SK-N-SH (cell line): ENCODE results near the gene CHAC1. TPM values are rescaled to one million over a fixed set of nuclear protein-coding genes. Genes with fewer than 3 reads are reported as not detected.

Experiments used
- CTCF ChIA-PET: fragments of 300-600, 350-600 bp; formaldehyde crosslinking; extraction: SDS; loops from one replicate; lab custom pipeline; 2021; lab: Yijun Ruan, JAX
- POLR2A ChIA-PET: fragments of 350-600 bp; sonication (Branson Sonifier 250); formaldehyde crosslinking; extraction: SDS; loops from one replicate; lab custom pipeline; 2020; ENCODE audit warnings: antibody characterized with exemption, inconsistent platforms; lab: Yijun Ruan, JAX
- DNase-seq: peaks from one replicate; pipeline ENCODE4 v3.0.0; 2012
- H2AFZ ChIP-seq: fragments of 200-600 bp; sonication (generic); 2 replicates; pipeline ENCODE4 v1.8.1; 2016; ENCODE audit warnings: antibody characterized with exemption, mild to moderate bottlenecking, low read depth
- H3F3A ChIP-seq: fragments of 200-600 bp; sonication (generic); replicated peaks from 2 replicates; pipeline ENCODE3; 2016; ENCODE audit warnings: antibody characterized with exemption, mild to moderate bottlenecking; ENCODE audit not compliant: insufficient read depth
- H3K27ac ChIP-seq, 2 experiments: fragments of 200-500 bp in 1 of 2; fragments of 200-600 bp in 1 of 2; sonication (Bioruptor generic) in 1 of 2; sonication (generic), shearing (Covaris generic) in 1 of 2; 2 replicates each; pipeline versions ENCODE4 v1.5.1 to v1.6.1; 2014 to 2016; ENCODE audit warnings: low read depth in 2 of 2, inconsistent platforms in 1 of 2, low read length in 1 of 2, mild to moderate bottlenecking in 1 of 2, mixed read lengths in 1 of 2
- H3K27me3 ChIP-seq: fragments of 200-600 bp; sonication (generic), shearing (Covaris generic); 2 replicates; pipeline ENCODE4 v1.6.1; 2016; ENCODE audit warnings: mixed run types; ENCODE audit not compliant: insufficient read depth
- H3K36me3 ChIP-seq, 2 experiments: fragments of 200-500 bp in 1 of 2; fragments of 200-600 bp in 1 of 2; sonication (Bioruptor generic) in 1 of 2; sonication (generic) in 1 of 2; replicated peaks in 1 of 2; 2 replicates each; pipeline versions ENCODE3 to v1.5.1; 2014 to 2016; ENCODE audit warnings: low read length in 1 of 2, mild to moderate bottlenecking in 1 of 2; ENCODE audit not compliant: insufficient read depth in 2 of 2, control insufficient read depth in 1 of 2
- H3K4me1 ChIP-seq, 2 experiments: fragments of 200-500 bp in 1 of 2; fragments of 200-600 bp in 1 of 2; sonication (Bioruptor generic) in 1 of 2; sonication (generic), shearing (Covaris generic) in 1 of 2; 2 replicates each; pipeline versions ENCODE4 v1.5.1 to v1.6.1; 2014 to 2016; ENCODE audit warnings: low read depth in 1 of 2, low read length in 1 of 2, mixed run types in 1 of 2; ENCODE audit not compliant: insufficient read depth in 2 of 2, control insufficient read depth in 1 of 2
- H3K4me2 ChIP-seq: fragments of 200-600 bp; sonication (generic), shearing (Covaris generic); 2 replicates; pipeline ENCODE4 v1.6.1; 2017; ENCODE audit warnings: mixed run types
- H3K4me3 ChIP-seq, 2 experiments: fragments of 200-500 bp in 1 of 2; fragments of 200-600 bp in 1 of 2; sonication (Bioruptor generic) in 1 of 2; sonication (generic), shearing (Covaris generic) in 1 of 2; 2 replicates each; pipeline versions ENCODE4 v1.5.1 to v1.8.1; 2014 to 2016; ENCODE audit warnings: low read depth in 2 of 2, inconsistent platforms in 1 of 2, low read length in 1 of 2, mild to moderate bottlenecking in 1 of 2, mixed read lengths in 1 of 2, moderate library complexity in 1 of 2
- H3K79me2 ChIP-seq: fragments of 200-600 bp; sonication (generic); 2 replicates; pipeline ENCODE4 v1.8.1; 2017; ENCODE audit warnings: mild to moderate bottlenecking; ENCODE audit not compliant: insufficient read depth
- H3K9ac ChIP-seq: fragments of 200-600 bp; sonication (generic); 2 replicates; pipeline ENCODE4 v1.6.1; 2017; ENCODE audit warnings: mixed run types
- H3K9me2 ChIP-seq: fragments of 200-600 bp; sonication (generic); 2 replicates; pipeline ENCODE4 v1.6.1; 2017; ENCODE audit warnings: mixed run types
- H3K9me3 ChIP-seq: fragments of 200-600 bp; sonication (generic); 2 replicates; pipeline ENCODE4 v1.6.1; 2017; ENCODE audit warnings: mixed run types, mild to moderate bottlenecking, moderate library complexity
- H4K20me1 ChIP-seq: fragments of 200-600 bp; sonication (generic); 2 replicates; pipeline ENCODE4 v1.6.1; 2017; ENCODE audit warnings: mild to moderate bottlenecking, mixed run types; ENCODE audit not compliant: insufficient read depth
- EZH2phosphoT487 ChIP-seq: fragments of 200-600 bp; sonication (generic); IDR thresholded peaks from 2 replicates; pipeline ENCODE4 v1.6.1; 2017; ENCODE audit warnings: low read depth, mixed run types, mild to moderate bottlenecking, antibody characterized with exemption, moderate library complexity, borderline replicate concordance
- FOXJ3 ChIP-seq: sonication (generic); formaldehyde crosslinking; IDR thresholded peaks from 2 replicates; pipeline ENCODE4 v1.5.1; 2020; ENCODE audit warnings: mild to moderate bottlenecking, missing genetic modification reagents
- RFX5 ChIP-seq: IDR thresholded peaks from 2 replicates; pipeline ENCODE4 v1.6.1; 2012; ENCODE audit warnings: mild to moderate bottlenecking, improper control_type of control experiment, low read length
- SIN3A ChIP-seq: IDR thresholded peaks from 2 replicates; pipeline ENCODE4 v1.6.1; 2012; ENCODE audit warnings: low read depth, mild to moderate bottlenecking, low read length, moderate library complexity, borderline replicate concordance
- TCF12 ChIP-seq: IDR thresholded peaks from 2 replicates; pipeline ENCODE4 v1.4.0; 2012
- WGBS: methylation state at CpG from one replicate; pipeline ENCODE4 v1.1.6; 2017; ENCODE audit warnings: low lambda C conversion rate; 5-methylcytosine and 5-hydroxymethylcytosine counted together
- polyA plus RNA-seq, 3 experiments: library from polyadenylated mRNA; depleted of rRNA; stranded (reverse); fragments of >200 nt; gene quantifications; 2 replicates each; pipeline ENCODE4 v1.2.3, GENCODE V29; 2012
- TF ChIP-seq, protein P1 (sequence below): IDR thresholded peaks from 2 replicates; pipeline ENCODE4; 2012

Gene CHAC1
- polyA plus RNA-seq, 1 of the 3 experiments (the other 2 are of a cell fraction): 9.3 TPM

DNA sequence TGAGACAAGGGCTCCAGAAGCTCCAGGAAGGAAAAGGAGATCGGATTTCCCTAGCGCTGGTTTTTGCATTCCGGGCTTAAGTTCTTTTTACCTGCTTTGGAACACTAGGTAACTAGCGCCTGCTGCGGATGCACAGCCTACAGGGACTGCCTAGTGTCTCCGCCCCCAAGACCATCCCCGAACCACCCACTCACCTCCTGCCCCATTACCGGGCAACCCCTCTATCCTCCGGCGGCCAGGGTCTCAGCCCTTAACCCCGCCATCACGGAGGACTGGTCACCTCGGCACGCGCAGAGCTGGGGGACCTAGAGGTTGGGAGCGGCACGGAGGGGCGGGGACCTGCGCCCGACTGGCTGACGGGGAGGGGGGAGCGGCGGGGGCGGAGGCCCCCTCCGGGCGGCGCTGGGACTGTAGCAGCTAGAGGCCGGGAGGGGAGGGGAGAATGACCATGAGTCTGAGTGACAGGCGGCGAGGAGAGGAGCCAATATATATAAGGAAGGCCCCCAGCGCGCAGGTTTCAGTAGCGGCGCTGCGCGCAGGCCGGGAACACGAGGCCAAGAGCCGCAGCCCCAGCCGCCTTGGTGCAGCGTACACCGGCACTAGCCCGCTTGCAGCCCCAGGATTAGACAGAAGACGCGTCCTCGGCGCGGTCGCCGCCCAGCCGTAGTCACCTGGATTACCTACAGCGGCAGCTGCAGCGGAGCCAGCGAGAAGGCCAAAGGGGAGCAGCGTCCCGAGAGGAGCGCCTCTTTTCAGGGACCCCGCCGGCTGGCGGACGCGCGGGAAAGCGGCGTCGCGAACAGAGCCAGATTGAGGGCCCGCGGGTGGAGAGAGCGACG lies 24.2 kb upstream of the CHAC1 start, which contains the start of gene DLL4:
TSS of gene DLL4 (plus strand) at position 520 of the 839 bp plus-strand sequence. CDS start 329 bp downstream, outside the sequence.
- Histone ChIP-seq H4K20me1 (no peaks in the 10 kb centered on the region), H3K4me2 (peak within 1 kb of the TSS; percentile 92), H3K79me2 (no peaks in the 10 kb centered on the region), H3K9me2 (no peaks in the 10 kb centered on the region), H3K36me3 (no peaks in the 10 kb centered on the region), H2AFZ (peak within 1 kb of the TSS; percentile 46), H3K27ac (no peak within 1 kb of the TSS), H3K9me3 (no peaks in the 10 kb centered on the region), H3K4me1 (peaks cover 17 to 44% of the 10 kb centered on the region in 2 experiments; a peak in 2 of 4 replicates), H3K27me3 (peaks cover 53% of the 10 kb centered on the region), H3K9ac (no peak within 1 kb of the TSS), H3K4me3 (peak within 1 kb of the TSS; percentile 46 to 60), H3F3A (no peaks in the 10 kb centered on the region)
- CTCF ChIA-PET: interaction anchor here (0.6 to 33.6 kb wide), 10 partner anchors 9 to 259 kb away, joined by 4 to 675 read pairs (median 12); partner anchors contain the start of genes CHAC1 and VPS18
- POLR2A ChIA-PET: interaction anchor here (1.1 to 1.8 kb wide), 2 partner anchors 13 to 25 kb away, joined by 3 to 4 read pairs; no protein-coding TSS in a partner anchor
- DNase-seq: peak; percentile 80
- 3% methylated on average over 37 of the region's 71 CpGs for WGBS
- TF ChIP-seq TCF12 (no peak), EZH2phosphoT487 (0 out of 2 replicates have a peak, but pooled peaks have one; percentile 73), RFX5 (no peak)
- TF ChIP-seq, protein P1, sequence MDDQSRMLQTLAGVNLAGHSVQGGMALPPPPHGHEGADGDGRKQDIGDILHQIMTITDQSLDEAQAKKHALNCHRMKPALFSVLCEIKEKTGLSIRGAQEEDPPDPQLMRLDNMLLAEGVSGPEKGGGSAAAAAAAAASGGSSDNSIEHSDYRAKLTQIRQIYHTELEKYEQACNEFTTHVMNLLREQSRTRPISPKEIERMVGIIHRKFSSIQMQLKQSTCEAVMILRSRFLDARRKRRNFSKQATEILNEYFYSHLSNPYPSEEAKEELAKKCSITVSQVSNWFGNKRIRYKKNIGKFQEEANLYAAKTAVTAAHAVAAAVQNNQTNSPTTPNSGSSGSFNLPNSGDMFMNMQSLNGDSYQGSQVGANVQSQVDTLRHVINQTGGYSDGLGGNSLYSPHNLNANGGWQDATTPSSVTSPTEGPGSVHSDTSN: peak; percentile 55

DNA sequence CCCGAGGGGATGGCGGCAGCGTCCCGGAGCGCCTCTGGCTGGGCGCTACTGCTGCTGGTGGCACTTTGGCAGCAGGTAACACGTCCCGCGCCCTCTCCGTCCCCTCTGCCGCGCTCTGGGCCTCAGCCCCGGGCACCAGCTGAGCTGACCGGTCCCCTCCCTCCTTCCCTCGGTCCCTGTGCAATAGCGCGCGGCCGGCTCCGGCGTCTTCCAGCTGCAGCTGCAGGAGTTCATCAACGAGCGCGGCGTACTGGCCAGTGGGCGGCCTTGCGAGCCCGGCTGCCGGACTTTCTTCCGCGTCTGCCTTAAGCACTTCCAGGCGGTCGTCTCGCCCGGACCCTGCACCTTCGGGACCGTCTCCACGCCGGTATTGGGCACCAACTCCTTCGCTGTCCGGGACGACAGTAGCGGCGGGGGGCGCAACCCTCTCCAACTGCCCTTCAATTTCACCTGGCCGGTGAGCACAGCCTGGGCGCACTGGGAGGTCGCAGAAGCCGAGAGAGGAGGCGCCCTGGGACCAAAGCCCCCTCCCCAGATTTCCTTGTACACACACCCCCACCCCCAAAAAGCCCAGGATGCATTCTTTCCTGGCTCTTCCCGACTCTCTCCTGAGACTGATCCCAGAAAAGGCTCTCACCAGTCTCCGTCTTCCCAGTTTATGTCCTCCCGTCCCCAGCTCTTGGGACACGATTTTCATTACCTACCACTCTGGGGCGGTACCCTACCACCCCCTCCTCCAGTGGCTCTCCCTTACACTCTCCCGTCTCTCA lies 23.4 kb upstream of the CHAC1 start:
- Histone ChIP-seq H3K36me3 (no peaks in the 10 kb centered on the region), H3K9me3 (no peaks in the 10 kb centered on the region), H3K9ac (no peak overlapping the region), H3K4me2 (peak overlapping the region; percentile 92), H3K27me3 (peaks cover 53% of the 10 kb centered on the region), H3K4me3 (peak overlapping the region; percentile 46 to 60), H2AFZ (peak overlapping the region; percentile 46; the same call in 1 of the 2 replicates), H3K79me2 (no peaks in the 10 kb centered on the region), H3K4me1 (peaks cover 17 to 44% of the 10 kb centered on the region in 2 experiments; a peak in 2 of 4 replicates), H4K20me1 (no peaks in the 10 kb centered on the region), H3F3A (no peaks in the 10 kb centered on the region), H3K27ac (no peak overlapping the region), H3K9me2 (no peaks in the 10 kb centered on the region)
- WGBS: 2% methylated on average over 18 of the region's 56 CpGs
- peak; percentile 79 for DNase-seq
- no peak for TF ChIP-seq SIN3A
- no peak for TF ChIP-seq FOXJ3 (CRISPR knock-in tag)
- CTCF ChIA-PET: interaction anchor here (0.6 to 33.6 kb wide), 30 partner anchors 10 to 266 kb away, joined by 3 to 675 read pairs (median 4); partner anchors contain the start of gene VPS18
- POLR2A ChIA-PET: no interaction called here
